ENCODE data around the gene HK3. TPM values are rescaled to one million over a fixed set of nuclear protein-coding genes. Genes with fewer than 3 reads are reported as not detected.
A peak's percentile ranks its signal among the peaks of the same experiment; 100 is the strongest.

Gene HK3
- total and polyA plus RNA-seq, 2 experiments from 2014 or later, result not detected

GRCh38 chr5:176866707-176867310 is 32.3 kb downstream of the HK3 start:
- H3K9me2 ChIP-seq (ENCODE audit: insufficient read depth), result no peaks in the 10 kb centered on the region
- no peaks in the 10 kb centered on the region for H3F3A ChIP-seq (replicated peaks; ENCODE audit: low read depth)
- peaks cover 15% of the 10 kb centered on the region; the same call in 1 of the 2 replicates for H3K4me1 ChIP-seq (ENCODE audit: insufficient read depth)
- ATAC-seq (peak; percentile 18), DNase-seq (ENCODE audit: low spot score) (peak; percentile 64)
- H3K27ac Mint-ChIP-seq, result no peak overlapping the region
- no peaks in the 10 kb centered on the region for H3K36me3 ChIP-seq (ENCODE audit: insufficient read depth)
- peak overlapping the region; percentile 60; the same call in 1 of the 2 replicates for H2AFZ ChIP-seq
- H3K27me3 ChIP-seq (ENCODE audit: insufficient read depth), result no peaks in the 10 kb centered on the region
- TF ChIP-seq STAT1 (IDR thresholded peaks at IDR 0.05; ENCODE audit: unreplicated experiment) (no peak), ETS1 (IDR thresholded peaks at IDR 0.05) (no peak), EZH2phosphoT487 (IDR thresholded peaks at IDR 0.05; ENCODE audit: unreplicated experiment) (no peak), CREB1 (CRISPR knock-in tag; IDR thresholded peaks at IDR 0.05; ENCODE audit: low read depth) (no peak), NANOG (IDR thresholded peaks at IDR 0.05; ENCODE audit: borderline replicate concordance) (no peak), ZNF331 (CRISPR knock-in tag; IDR thresholded peaks at IDR 0.05; ENCODE audit: low read depth) (no peak), REST (IDR thresholded peaks at IDR 0.05; ENCODE audit: unreplicated experiment) (no peak), ZNF462 (CRISPR knock-in tag; IDR thresholded peaks at IDR 0.05) (no peak), ZNF114 (CRISPR knock-in tag; IDR thresholded peaks at IDR 0.05) (no peak), CTCF (conservative IDR thresholded peaks at IDR 0.05; ENCODE audit: low read depth in 2 of 2) (no peak), EZH2 (IDR thresholded peaks at IDR 0.05; ENCODE audit: low read depth, unreplicated experiment) (no peak), JUNB (IDR thresholded peaks at IDR 0.05; ENCODE audit: unreplicated experiment) (no peak), POLR2AphosphoS5 (IDR thresholded peaks at IDR 0.05; ENCODE audit: low read depth) (no peak)
- H3K4me3 Mint-ChIP-seq, result peak overlapping the region; percentile 23; the same call in 2 of the 3 replicates
- no peaks in the 10 kb centered on the region for H3K9me3 Mint-ChIP-seq
- no peak overlapping the region for H3K27ac ChIP-seq (ENCODE audit: low read depth)
- peaks cover 18% of the 10 kb centered on the region for H3K27me3 Mint-ChIP-seq (ENCODE audit: insufficient read depth, low read depth, poor library complexity)
- H3K4me1 Mint-ChIP-seq, result peaks cover 43% of the 10 kb centered on the region
- no peak overlapping the region for H3K4me3 ChIP-seq
- H3K79me2 ChIP-seq (replicated peaks; ENCODE audit: insufficient read depth), result no peaks in the 10 kb centered on the region
- H3K36me3 Mint-ChIP-seq (ENCODE audit: low read depth), result no peaks in the 10 kb centered on the region
- no peaks in the 10 kb centered on the region for H4K20me1 ChIP-seq (replicated peaks; ENCODE audit: insufficient read depth)
- H3K4me2 ChIP-seq, result no peak overlapping the region
